Measurements from ENCODE around the gene SMYD3. TPM values are rescaled to one million over a fixed set of nuclear protein-coding genes. Genes with fewer than 3 reads are reported as not detected.

Gene SMYD3
- total RNA-seq, 1 donor from 2014 or later, result 23.9 TPM

- Mint-ChIP-seq H3K27ac (no peak overlapping the region), H3K4me3 (no peak overlapping the region), H3K9me3 (no peaks in the 10 kb centered on the region), H3K27me3 (no peaks in the 10 kb centered on the region), H3K4me1 (peaks cover 3% of the 10 kb centered on the region), H3K36me3 (ENCODE audit: low read depth) (no peaks in the 10 kb centered on the region)
- no peak for DNase-seq
- intact Hi-C loops (cut with micrococcal nuclease), result no loop called here
Observed at GRCh38 chr1:245804696-245805095, 702.4 kb downstream of the SMYD3 start.

- H3K4me3 Mint-ChIP-seq, result no peak overlapping the region
- intact Hi-C loops (cut with micrococcal nuclease), result no loop called here
- no peaks in the 10 kb centered on the region for H3K9me3 Mint-ChIP-seq
- no peak overlapping the region for H3K27ac Mint-ChIP-seq
- no peak for DNase-seq
- no peaks in the 10 kb centered on the region for H3K36me3 Mint-ChIP-seq (ENCODE audit: low read depth)
- H3K4me1 Mint-ChIP-seq, result peaks cover 3% of the 10 kb centered on the region
- H3K27me3 Mint-ChIP-seq, result no peaks in the 10 kb centered on the region
Observed at GRCh38 chr1:245803666-245804037, 703.4 kb downstream of the SMYD3 start.

- Mint-ChIP-seq H3K36me3 (ENCODE audit: low read depth) (no peaks in the 10 kb centered on the region), H3K9me3 (no peaks in the 10 kb centered on the region), H3K4me3 (no peak overlapping the region), H3K27me3 (no peaks in the 10 kb centered on the region), H3K27ac (no peak overlapping the region), H3K4me1 (peaks cover 1% of the 10 kb centered on the region)
- intact Hi-C loops (cut with micrococcal nuclease), result no loop called here
- DNase-seq, result no peak
Observed at GRCh38 chr1:245802941-245803665, 704.0 kb downstream of the SMYD3 start.

- no peaks in the 10 kb centered on the region for H3K36me3 Mint-ChIP-seq (ENCODE audit: low read depth)
Observed at GRCh38 chr1:245800901-245801605, 706.0 kb downstream of the SMYD3 start.

GRCh38 chr1:245798349-245798711 is 708.7 kb downstream of the SMYD3 start:
- H3K27ac Mint-ChIP-seq, result no peak overlapping the region
- H3K36me3 Mint-ChIP-seq (ENCODE audit: low read depth), result no peaks in the 10 kb centered on the region
- H3K9me3 Mint-ChIP-seq, result no peaks in the 10 kb centered on the region
- no peaks in the 10 kb centered on the region for H3K4me1 Mint-ChIP-seq
- H3K27me3 Mint-ChIP-seq, result no peaks in the 10 kb centered on the region
- no peak for DNase-seq
- H3K4me3 Mint-ChIP-seq, result no peak overlapping the region
- intact Hi-C loops (cut with micrococcal nuclease), result no loop called here

More at GRCh38 chr1:245800901-245801605, 706.0 kb downstream of the SMYD3 start:
- H3K4me1 Mint-ChIP-seq, result no peaks in the 10 kb centered on the region
- no peak for DNase-seq
- H3K9me3 Mint-ChIP-seq, result no peaks in the 10 kb centered on the region
- H3K27me3 Mint-ChIP-seq, result no peaks in the 10 kb centered on the region
- H3K4me3 Mint-ChIP-seq, result no peak overlapping the region
- no peak overlapping the region for H3K27ac Mint-ChIP-seq
- intact Hi-C loops (cut with micrococcal nuclease), result no loop called here

GRCh38 chr1:245797592-245798348 is 709.3 kb downstream of the SMYD3 start:
- H3K9me3 Mint-ChIP-seq, result no peaks in the 10 kb centered on the region
- no peak for DNase-seq
- H3K36me3 Mint-ChIP-seq (ENCODE audit: low read depth), result no peaks in the 10 kb centered on the region
- H3K27me3 Mint-ChIP-seq, result no peaks in the 10 kb centered on the region
- no peak overlapping the region for H3K4me3 Mint-ChIP-seq
- no peaks in the 10 kb centered on the region for H3K4me1 Mint-ChIP-seq
- no peak overlapping the region for H3K27ac Mint-ChIP-seq
- intact Hi-C loops (cut with micrococcal nuclease), result no loop called here

- Mint-ChIP-seq H3K27ac (no peak overlapping the region), H3K4me1 (no peaks in the 10 kb centered on the region), H3K9me3 (no peaks in the 10 kb centered on the region), H3K4me3 (no peak overlapping the region), H3K36me3 (ENCODE audit: low read depth) (no peaks in the 10 kb centered on the region), H3K27me3 (no peaks in the 10 kb centered on the region)
- intact Hi-C loops (cut with micrococcal nuclease), result no loop called here
- no peak for DNase-seq
Observed at GRCh38 chr1:245791410-245792312, 715.4 kb downstream of the SMYD3 start.

GRCh38 chr1:245790441-245790840 is 716.6 kb downstream of the SMYD3 start:
- Mint-ChIP-seq H3K9me3 (no peaks in the 10 kb centered on the region), H3K36me3 (ENCODE audit: low read depth) (no peaks in the 10 kb centered on the region), H3K4me3 (no peak overlapping the region), H3K4me1 (no peaks in the 10 kb centered on the region), H3K27me3 (no peaks in the 10 kb centered on the region), H3K27ac (no peak overlapping the region)
- intact Hi-C loops (cut with micrococcal nuclease), result no loop called here
- no peak for DNase-seq

GRCh38 chr1:245788886-245789285 is 718.2 kb downstream of the SMYD3 start:
- Mint-ChIP-seq H3K4me1 (no peaks in the 10 kb centered on the region), H3K27me3 (no peaks in the 10 kb centered on the region), H3K36me3 (ENCODE audit: low read depth) (no peaks in the 10 kb centered on the region), H3K27ac (no peak overlapping the region), H3K9me3 (no peaks in the 10 kb centered on the region), H3K4me3 (no peak overlapping the region)
- intact Hi-C loops (cut with micrococcal nuclease), result no loop called here
- no peak for DNase-seq

- Mint-ChIP-seq H3K4me3 (no peak overlapping the region), H3K4me1 (no peaks in the 10 kb centered on the region), H3K27ac (no peak overlapping the region), H3K36me3 (ENCODE audit: low read depth) (no peaks in the 10 kb centered on the region), H3K27me3 (no peaks in the 10 kb centered on the region), H3K9me3 (no peaks in the 10 kb centered on the region)
- intact Hi-C loops (cut with micrococcal nuclease), result no loop called here
- no peak for DNase-seq
Observed at GRCh38 chr1:245788269-245788668, 718.8 kb downstream of the SMYD3 start.

GRCh38 chr1:245786948-245787347 is 720.1 kb downstream of the SMYD3 start:
- no peaks in the 10 kb centered on the region for H3K27me3 Mint-ChIP-seq
- intact Hi-C loops (cut with micrococcal nuclease), result no loop called here
- no peak overlapping the region for H3K4me3 Mint-ChIP-seq
- H3K4me1 Mint-ChIP-seq, result no peaks in the 10 kb centered on the region
- DNase-seq, result no peak
- no peaks in the 10 kb centered on the region for H3K36me3 Mint-ChIP-seq (ENCODE audit: low read depth)
- H3K9me3 Mint-ChIP-seq, result no peaks in the 10 kb centered on the region
- no peak overlapping the region for H3K27ac Mint-ChIP-seq

GRCh38 chr1:245779797-245780755 is 727.0 kb downstream of the SMYD3 start:
- H3K36me3 Mint-ChIP-seq (ENCODE audit: low read depth), result no peaks in the 10 kb centered on the region
- no peak for DNase-seq
- H3K4me3 Mint-ChIP-seq, result no peak overlapping the region
- intact Hi-C loops (cut with micrococcal nuclease), result no loop called here
- H3K4me1 Mint-ChIP-seq, result no peaks in the 10 kb centered on the region
- peaks cover 6% of the 10 kb centered on the region for H3K9me3 Mint-ChIP-seq
- H3K27me3 Mint-ChIP-seq, result no peaks in the 10 kb centered on the region
- no peak overlapping the region for H3K27ac Mint-ChIP-seq

- H3K36me3 Mint-ChIP-seq (ENCODE audit: low read depth), result no peaks in the 10 kb centered on the region
- H3K4me1 Mint-ChIP-seq, result no peaks in the 10 kb centered on the region
- no peaks in the 10 kb centered on the region for H3K27me3 Mint-ChIP-seq
- no peak overlapping the region for H3K4me3 Mint-ChIP-seq
- peaks cover 6% of the 10 kb centered on the region for H3K9me3 Mint-ChIP-seq
- DNase-seq, result no peak
- intact Hi-C loops (cut with micrococcal nuclease), result no loop called here
- H3K27ac Mint-ChIP-seq, result no peak overlapping the region
Observed at GRCh38 chr1:245777752-245778151, 729.3 kb downstream of the SMYD3 start.

All from activated CD4-positive, alpha-beta T cell treated with anti-CD3 and anti-CD28 coated beads, Interleukin-2, amount 10 ng/mL, durations not matched to agents 24 days and 14 days (primary cell).